HEK293 (cell line): ENCODE measurements around the gene AHCYL2.

Experiments
- CTCF ChIA-PET: fragments of 350-600 bp; formaldehyde crosslinking; extraction: SDS; loops from one replicate; lab custom pipeline; 2021; ENCODE audit warnings: antibody characterized with exemption; lab: Yijun Ruan, JAX
- POLR2A ChIA-PET: fragments of 300-600 bp; formaldehyde crosslinking; extraction: SDS; loops from one replicate; lab custom pipeline; 2020; ENCODE audit warnings: antibody characterized with exemption, inconsistent platforms; lab: Yijun Ruan, JAX
- H3K27ac ChIP-seq: fragments of 200-500 bp; sonication (Bioruptor generic); 2 replicates; pipeline ENCODE4 v1.5.1; 2014; ENCODE audit warnings: low read depth, low read length, control low read depth, inconsistent platforms; ENCODE audit errors: extremely low read depth
- H3K36me3 ChIP-seq, 2 experiments: fragments of 200-500 bp in 1 of 2; sonication (Bioruptor generic) in 1 of 2; 1 replicate in 1 of 2; 2 replicates in 1 of 2; pipeline ENCODE4 v1.5.1; 2014 to 2017; ENCODE audit warnings: inconsistent platforms in 2 of 2, low read length in 2 of 2; ENCODE audit not compliant: control insufficient read depth in 2 of 2, insufficient read depth in 1 of 2
- H3K4me1 ChIP-seq: fragments of 200-500 bp; sonication (Bioruptor generic); 2 replicates; pipeline ENCODE4 v1.5.1; 2014; ENCODE audit warnings: mild to moderate bottlenecking, low read length, inconsistent platforms; ENCODE audit not compliant: control insufficient read depth, insufficient read depth
- H3K4me3 ChIP-seq: 2 replicates; pipeline ENCODE4 v1.5.1; 2011; ENCODE audit warnings: low read depth, mild to moderate bottlenecking, control low read depth, low read length, moderate library complexity
- H3K9me3 ChIP-seq: fragments of 200-500 bp; sonication (Bioruptor generic); 2 replicates; pipeline ENCODE4 v1.5.1; 2014; ENCODE audit warnings: low read depth, low read length, inconsistent platforms; ENCODE audit not compliant: control insufficient read depth, insufficient read depth
- EGR2 ChIP-seq: fragments of 450-650 bp; formaldehyde crosslinking; IDR thresholded peaks from 2 replicates; pipeline ENCODE4 v1.5.1; 2016; ENCODE audit warnings: low read depth, missing biosample characterization, missing genetic modification characterization
- GLIS1 ChIP-seq: fragments of 450-650 bp; formaldehyde crosslinking; IDR thresholded peaks from 2 replicates; pipeline ENCODE4 v1.5.1; 2016; ENCODE audit warnings: missing biosample characterization, missing genetic modification characterization
- KLF8 ChIP-seq: fragments of 450-650 bp; formaldehyde crosslinking; IDR thresholded peaks from 2 replicates; pipeline ENCODE4 v1.5.1; 2016; ENCODE audit warnings: missing biosample characterization, missing genetic modification characterization
- MYNN ChIP-seq: fragments of 450-650 bp; formaldehyde crosslinking; IDR thresholded peaks from 2 replicates; pipeline ENCODE4 v1.5.1; 2016; ENCODE audit warnings: missing biosample characterization, missing genetic modification characterization, borderline replicate concordance
- PRDM4 ChIP-seq: fragments of 450-650 bp; formaldehyde crosslinking; IDR thresholded peaks from 2 replicates; pipeline ENCODE4 v1.5.1; 2017; ENCODE audit warnings: missing biosample characterization, missing genetic modification characterization
- RBAK ChIP-seq: fragments of 450-650 bp; formaldehyde crosslinking; IDR thresholded peaks from 2 replicates; pipeline ENCODE4 v1.5.1; 2016; ENCODE audit warnings: missing biosample characterization, missing genetic modification characterization
- SP7 ChIP-seq: fragments of 450-650 bp; formaldehyde crosslinking; IDR thresholded peaks from 2 replicates; pipeline ENCODE4 v1.5.1; 2016; ENCODE audit warnings: missing biosample characterization, missing genetic modification characterization
- ZFHX2 ChIP-seq: fragments of 450-650 bp; formaldehyde crosslinking; conservative IDR thresholded peaks from 2 replicates; pipeline ENCODE4 v1.5.1; 2016; ENCODE audit warnings: missing biosample characterization, missing genetic modification characterization
- ZNF266 ChIP-seq: fragments of 450-650 bp; formaldehyde crosslinking; IDR thresholded peaks from 2 replicates; pipeline ENCODE4 v1.5.1; 2016; ENCODE audit warnings: missing biosample characterization, missing genetic modification characterization, low read depth
- ZNF302 ChIP-seq: fragments of 450-650 bp; formaldehyde crosslinking; IDR thresholded peaks from 2 replicates; pipeline ENCODE4 v1.5.1; 2016; ENCODE audit warnings: missing biosample characterization, missing genetic modification characterization, low read depth
- ZNF394 ChIP-seq: fragments of 450-650 bp; formaldehyde crosslinking; IDR thresholded peaks from 2 replicates; pipeline ENCODE4 v1.5.1; 2016; ENCODE audit warnings: missing biosample characterization, missing genetic modification characterization, mild to moderate bottlenecking, moderate library complexity, borderline replicate concordance
- ZNF48 ChIP-seq: fragments of 450-650 bp; formaldehyde crosslinking; IDR thresholded peaks from 2 replicates; pipeline ENCODE4 v1.5.1; 2016; ENCODE audit warnings: missing biosample characterization, missing genetic modification characterization
- ZNF561 ChIP-seq: fragments of 450-650 bp; IDR thresholded peaks from 2 replicates; pipeline ENCODE4 v1.5.1; 2018; ENCODE audit warnings: missing biosample characterization, missing genetic modification characterization, borderline replicate concordance
- ZNF600 ChIP-seq: fragments of 450-650 bp; formaldehyde crosslinking; IDR thresholded peaks from 2 replicates; pipeline ENCODE4 v1.5.1; 2016; ENCODE audit warnings: missing biosample characterization, missing genetic modification characterization
- ZNF629 ChIP-seq: fragments of 450-650 bp; formaldehyde crosslinking; IDR thresholded peaks from 2 replicates; pipeline ENCODE4 v1.5.1; 2017; ENCODE audit warnings: missing biosample characterization, missing genetic modification characterization
- ZNF639 ChIP-seq: fragments of 450-650 bp; formaldehyde crosslinking; IDR thresholded peaks from 2 replicates; pipeline ENCODE4 v1.5.1; 2016; ENCODE audit warnings: missing biosample characterization, missing genetic modification characterization
- ZNF664 ChIP-seq: fragments of 450-650 bp; formaldehyde crosslinking; IDR thresholded peaks from 2 replicates; pipeline ENCODE4 v1.5.1; 2016; ENCODE audit warnings: missing biosample characterization, missing genetic modification characterization
- ZNF692 ChIP-seq: fragments of 450-650 bp; formaldehyde crosslinking; IDR thresholded peaks from 2 replicates; pipeline ENCODE4 v1.5.1; 2016; ENCODE audit warnings: missing biosample characterization, missing genetic modification characterization
- ZSCAN4 ChIP-seq: fragments of 450-650 bp; formaldehyde crosslinking; IDR thresholded peaks from 2 replicates; pipeline ENCODE4 v1.5.1; 2017; ENCODE audit warnings: missing biosample characterization, missing genetic modification characterization

Gene AHCYL2

GRCh38 chr7:129264534-129264933, 39.7 kb downstream of the AHCYL2 start (continued):
- peak; percentile 31; the same call in 1 of the 2 replicates for TF ChIP-seq ZNF394 (tag by site-specific recombination)
- TF ChIP-seq GLIS1 (tag by site-specific recombination) = peak; percentile 81
- peak; percentile 50; the same call in 1 of the 2 replicates for TF ChIP-seq ZFHX2
- TF ChIP-seq ZNF639 (tag by site-specific recombination) = 0 out of 2 replicates have a peak, but pooled peaks have one; percentile 45
- peak; percentile 97 for TF ChIP-seq ZNF600 (tag by site-specific recombination)
- TF ChIP-seq KLF8 = 0 out of 2 replicates have a peak, but pooled peaks have one; percentile 25
- TF ChIP-seq ZNF302 (tag by site-specific recombination) = no peak
- TF ChIP-seq ZNF48 (tag by site-specific recombination) = no peak
- TF ChIP-seq ZNF561 (tag by site-specific recombination) = no peak
- no peak for TF ChIP-seq ZSCAN4
- no peak for TF ChIP-seq MYNN (tag by site-specific recombination)
- peak; percentile 46 for TF ChIP-seq ZNF692 (tag by site-specific recombination)
- peak; percentile 48; the same call in 1 of the 2 replicates for TF ChIP-seq SP7 (tag by site-specific recombination)
- peak; percentile 89 for TF ChIP-seq PRDM4
- peak; percentile 95 for TF ChIP-seq ZNF629 (tag by site-specific recombination)

GRCh38 chr7:129265328-129265727, 40.5 kb downstream of the AHCYL2 start:
- H3K36me3 ChIP-seq = no peaks in the 10 kb centered on the region
- no peak overlapping the region for H3K4me3 ChIP-seq
- ChIA-PET POLR2A (no interaction called here), CTCF (interaction anchor here (1.2 to 1.4 kb wide), 3 partner anchors 35 to 51 kb away, joined by 3 to 13 read pairs (median 3); no protein-coding TSS in a partner anchor)
- H3K27ac ChIP-seq = no peak overlapping the region
- no peaks in the 10 kb centered on the region; the same call in 1 of the 2 replicates for H3K4me1 ChIP-seq
- no peaks in the 10 kb centered on the region for H3K9me3 ChIP-seq
- no peak for TF ChIP-seq ZSCAN4
- no peak for TF ChIP-seq RBAK (tag by site-specific recombination)
- peak; percentile 93 for TF ChIP-seq EGR2 (tag by site-specific recombination)
- TF ChIP-seq ZFHX2 = peak; percentile 92
- TF ChIP-seq ZNF266 (tag by site-specific recombination) = no peak
- TF ChIP-seq ZNF664 (tag by site-specific recombination) = peak; percentile 83; the same call in 1 of the 2 replicates
- TF ChIP-seq, all 188 proteins: peak for 3
